GM18873 (cell line): ENCODE data around the gene OR12D1.
"Not testable (repeated sequence)": the region's sequence is repeated elsewhere in the genome, so short reads cannot be mapped to it uniquely, and the experiment has no call there.

ENCODE experiments used
- ATAC-seq: cut with Tn5 transposase; IDR thresholded peaks from one replicate; pipeline ENCODE4 v1.9.1; 2021; ENCODE audit warnings: mild to moderate bottlenecking, moderate library complexity, moderate number of reproducible peaks; ENCODE audit not compliant: unreplicated experiment, low FRiP score

The OR12D1 gene

DNA sequence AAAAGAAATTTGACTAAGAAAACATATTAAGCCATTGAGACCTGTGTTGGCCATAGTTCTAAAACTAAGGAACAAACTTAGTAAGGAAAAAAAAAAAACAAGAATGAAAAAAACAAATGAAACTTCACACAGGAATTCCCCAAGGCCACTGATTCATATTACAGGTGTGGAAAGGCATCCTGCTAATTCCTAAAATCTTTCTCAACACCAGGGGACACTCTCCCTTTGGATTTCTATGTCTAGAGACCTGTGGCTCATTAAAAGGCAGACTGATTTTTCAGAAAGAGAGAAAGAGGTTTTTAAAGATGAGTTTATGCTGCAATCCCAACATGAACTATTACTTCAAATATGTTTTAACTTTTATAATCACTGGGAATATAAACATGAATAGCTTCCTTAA lies at the start of gene OR12D1:
Gene OR12D1 (plus strand): TSS at position 341 of the 400 bp plus-strand sequence.
- ATAC-seq: no peak

DNA sequence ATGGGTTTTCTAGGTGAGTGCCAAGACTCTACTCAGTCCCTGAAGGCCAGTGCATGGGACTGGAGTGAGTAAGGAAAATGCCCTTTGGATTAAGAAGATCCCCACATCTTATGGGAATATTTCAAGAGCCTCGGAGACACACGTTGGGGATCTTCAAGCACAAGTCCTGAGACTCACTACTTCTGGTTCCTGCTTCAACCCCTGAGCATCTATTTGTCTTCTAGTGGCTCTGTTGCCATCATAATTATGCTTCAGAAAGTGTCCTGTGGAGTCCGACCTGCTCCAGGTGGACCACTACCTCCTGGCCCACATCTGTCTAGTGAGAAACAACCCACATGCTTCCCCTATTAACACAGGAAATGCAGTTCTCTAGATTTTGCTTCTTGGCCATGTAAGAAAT lies 46.0 kb upstream of the OR12D1 start, which contains the start of gene OR5V1:
Gene OR5V1 (minus strand): TSS at position 101 of the 400 bp plus-strand sequence. CDS start 12,670 bp downstream, outside the sequence.
- ATAC-seq: no peak

- ATAC-seq: no peak
These were observed 39.5 kb upstream of the OR12D1 start, which contains the start of gene OR12D3 for GRCh38 chr6:29375191-29375590. Gene OR12D3 (minus strand): TSS chr6:29375291. CDS start chr6:29375287, 4 bp downstream.

- ATAC-seq: no peak
These were observed 38.7 kb upstream of the OR12D1 start for GRCh38 chr6:29376003-29376402.

GRCh38 chr6:29388533-29388932 lies 26.2 kb upstream of the OR12D1 start:
- no peak for ATAC-seq

GRCh38 chr6:29395331-29395730 lies 19.4 kb upstream of the OR12D1 start, which contains the start of gene OR12D2:
Gene OR12D2 (plus strand): TSS chr6:29395631. CDS start chr6:29396700, 1,069 bp downstream.
- ATAC-seq: no peak

- no peak for ATAC-seq
These were observed 15.2 kb upstream of the OR12D1 start for GRCh38 chr6:29399525-29399924.

- ATAC-seq: no peak
These were observed 10.9 kb upstream of the OR12D1 start for GRCh38 chr6:29403801-29404200.

DNA sequence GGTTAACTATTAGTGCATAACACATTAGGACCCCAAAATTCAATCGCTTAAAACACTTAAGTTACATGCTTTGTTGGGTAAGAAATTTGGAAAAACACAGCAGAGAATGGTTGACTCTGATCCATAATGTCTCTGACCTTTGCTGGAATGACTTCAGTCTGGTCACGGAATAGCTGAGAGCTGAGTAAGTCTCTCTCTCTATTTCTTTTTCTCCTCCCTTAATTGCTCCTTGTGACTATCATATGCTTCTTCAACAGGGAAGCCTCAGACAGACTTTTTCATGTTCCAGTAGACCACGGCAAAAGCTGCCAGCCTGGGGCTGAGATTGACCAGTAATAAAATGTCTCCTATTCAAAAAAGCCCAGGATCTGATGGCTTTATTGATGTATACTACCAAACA lies 4.8 kb downstream of the OR12D1 start:
- no peak for ATAC-seq

GRCh38 chr6:29424168-29424567 lies 9.4 kb downstream of the OR12D1 start:
- ATAC-seq: no peak

DNA sequence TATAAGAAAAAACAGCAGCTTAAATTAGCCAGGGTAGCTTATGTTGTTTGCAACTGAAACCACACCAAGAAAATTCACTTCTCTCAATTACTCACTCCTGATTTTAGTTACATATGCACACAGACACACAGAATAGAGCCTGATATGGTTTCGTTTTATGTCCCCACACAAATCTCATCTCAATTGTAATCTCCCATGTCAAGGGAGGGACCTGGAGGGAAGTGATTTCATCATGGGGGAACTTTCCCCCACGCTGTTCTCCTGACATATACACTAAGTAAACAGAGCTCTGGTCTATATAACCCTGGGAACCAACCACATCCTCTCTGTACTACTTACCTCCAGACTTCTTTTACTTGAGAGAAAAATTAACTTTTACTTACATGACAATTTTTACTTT lies 9.8 kb downstream of the OR12D1 start:
- ATAC-seq: no peak

DNA sequence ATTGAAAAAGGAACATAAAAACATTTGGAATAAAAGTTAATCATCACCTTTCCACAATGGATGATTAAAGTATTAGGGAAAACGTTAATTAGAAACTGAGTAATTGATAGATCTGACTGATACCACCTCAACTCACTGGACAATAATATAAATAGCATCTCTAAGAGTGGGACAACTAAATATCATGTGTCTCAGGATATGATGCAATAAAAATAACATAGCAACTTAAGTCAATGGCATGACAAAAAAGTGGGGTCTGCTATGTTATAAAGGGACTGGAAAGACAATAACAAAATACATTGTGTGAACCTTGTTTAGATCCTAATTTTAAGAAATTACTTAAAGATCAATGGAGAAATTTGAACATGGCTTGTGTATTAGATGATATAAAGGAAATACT lies 10.3 kb downstream of the OR12D1 start:
- no peak for ATAC-seq

GRCh38 chr6:29426654-29427053 lies 11.9 kb downstream of the OR12D1 start:
- ATAC-seq: no peak

- not testable (repeated sequence) for ATAC-seq
These were observed 22.0 kb downstream of the OR12D1 start for GRCh38 chr6:29436730-29437129.

GRCh38 chr6:29439006-29439405 lies 24.3 kb downstream of the OR12D1 start, which contains the start of gene OR10C1:
Gene OR10C1 (plus strand): TSS chr6:29439306. CDS start chr6:29440016, 710 bp downstream.
- no peak for ATAC-seq

GRCh38 chr6:29442719-29443118 lies 28.0 kb downstream of the OR12D1 start:
- ATAC-seq: no peak

GRCh38 chr6:29444031-29444430 lies 29.3 kb downstream of the OR12D1 start:
- ATAC-seq: not testable (repeated sequence)

GRCh38 chr6:29447670-29448069 lies 32.9 kb downstream of the OR12D1 start:
- ATAC-seq: no peak

GRCh38 chr6:29451471-29452193 lies 36.9 kb downstream of the OR12D1 start:
- no peak for ATAC-seq

- no peak for ATAC-seq
These were observed 42.2 kb downstream of the OR12D1 start, which contains the start of the genes OR11A1 and OR2H1 for GRCh38 chr6:29456971-29457370. Gene OR11A1 (minus strand): TSS chr6:29457071. CDS start chr6:29427641, 29,430 bp downstream. Gene OR2H1 (plus strand): TSS chr6:29457155. CDS start chr6:29461770, 4,615 bp downstream.

DNA sequence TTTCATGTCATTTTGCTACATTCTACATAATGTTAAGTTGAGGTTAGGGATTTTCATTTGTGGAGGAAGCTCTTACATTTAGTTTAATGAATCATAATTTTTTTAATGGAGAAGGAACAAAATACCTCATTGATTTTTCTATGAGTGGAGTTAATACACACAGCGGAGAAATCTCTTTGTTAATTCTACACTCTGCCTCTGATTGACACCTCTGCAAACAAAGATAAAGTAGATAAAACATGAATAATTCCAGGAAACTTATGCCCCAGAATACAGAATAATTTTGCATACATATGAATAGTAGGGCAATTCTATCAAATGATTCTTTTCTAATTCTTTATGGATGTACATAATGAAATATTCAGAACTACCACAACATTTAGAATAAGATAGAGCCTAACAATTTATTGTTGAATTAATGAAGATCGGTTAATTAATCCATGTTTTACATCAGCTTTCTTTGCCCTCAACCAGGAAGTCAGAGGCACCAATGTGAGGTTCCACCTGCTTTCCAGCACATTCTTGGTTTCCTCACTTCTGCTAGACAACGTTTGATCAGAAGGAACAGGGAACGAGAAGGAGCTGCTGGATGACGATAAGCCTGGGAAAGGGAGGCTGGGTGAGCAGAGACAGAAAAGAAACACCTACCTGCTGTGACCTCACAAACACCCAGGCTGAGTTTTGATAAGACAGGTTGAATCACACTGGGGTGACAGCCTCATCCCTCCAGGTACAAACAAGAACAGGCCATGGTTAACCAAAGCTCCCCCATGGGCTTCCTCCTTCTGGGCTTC lies 46.5 kb downstream of the OR12D1 start:
- no peak for ATAC-seq
